Measurements from ENCODE around the gene ABR. TPM values are rescaled to one million over a fixed set of nuclear protein-coding genes. Genes with fewer than 3 reads are reported as not detected.
"Not testable (repeated sequence)": the region's sequence is repeated elsewhere in the genome, so short reads cannot be mapped to it uniquely, and the experiment has no call there.

The ABR gene
- total and polyA plus RNA-seq, 9 donors = 25.0 to 94.6 (median 60.2) TPM

DNA sequence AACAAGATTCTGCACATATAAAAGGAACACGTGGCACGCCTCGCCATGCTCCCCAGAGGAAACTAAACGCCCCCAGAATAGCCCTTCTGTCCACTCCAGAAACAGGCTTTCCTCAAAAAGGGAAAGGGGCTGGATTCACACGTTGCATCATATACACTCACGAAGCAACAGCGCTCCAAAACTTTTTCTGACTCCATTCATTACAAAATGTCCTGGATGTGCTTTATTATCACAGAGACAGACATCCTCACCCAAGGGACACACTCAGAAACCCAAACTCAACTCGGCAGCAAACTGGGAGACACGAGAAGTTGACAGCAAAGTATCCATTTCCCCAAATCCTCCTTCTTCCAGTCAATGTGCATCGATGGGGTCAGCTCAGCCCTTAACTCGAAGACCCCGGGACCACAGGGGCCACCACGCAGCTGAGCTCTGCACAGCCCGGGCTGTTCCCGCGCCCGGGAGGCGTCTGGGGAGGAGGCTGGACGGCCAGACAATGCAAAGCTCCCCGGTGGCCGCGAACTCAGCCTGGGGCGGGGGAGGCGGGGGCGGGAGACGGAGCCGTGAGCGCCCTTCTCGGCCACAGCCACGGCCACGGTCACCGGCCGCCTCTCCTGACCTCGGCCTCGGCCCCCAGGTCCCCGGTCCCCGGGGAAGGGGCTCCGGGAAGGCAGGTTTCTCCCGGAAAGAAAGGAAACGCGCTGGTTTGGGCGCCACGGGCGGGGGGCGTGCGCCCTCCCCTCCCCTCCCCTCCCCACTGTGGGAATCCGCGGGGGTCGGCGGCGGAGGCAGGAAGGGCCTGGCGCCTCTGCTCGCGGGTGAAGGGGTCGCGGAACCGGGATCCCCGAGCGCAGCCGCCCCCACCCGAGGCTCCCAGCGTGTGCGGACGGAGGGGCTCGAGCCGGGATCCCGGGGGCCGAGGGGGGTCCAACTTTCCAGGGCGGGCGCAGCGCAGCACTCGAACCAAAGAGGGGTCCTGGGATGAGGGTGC is 201.4 kb downstream of the ABR start:
- H3K27me3 ChIP-seq = no peaks in the 10 kb centered on the region
- peak overlapping the region in 1 of 2 donors; percentile 52 for H3K27ac ChIP-seq
- H3K36me3 ChIP-seq = no peaks in the 10 kb centered on the region
- H3K9me3 ChIP-seq = no peaks in the 10 kb centered on the region
- peak in 4 of 5 donors; percentile 40 to 65 (median 59) for DNase-seq
- H3K4me1 ChIP-seq (ENCODE audit: insufficient read depth) = peaks cover 1% of the 10 kb centered on the region
- 2 to 3% (median 2%) methylated on average over 42 to 72 of the region's 72 CpGs for WGBS, 3 donors
- intact Hi-C loops (cut with DNase I) = loop anchor here in 2 of 4 donors (2.0 to 5.0 kb wide), 2 partner anchors 76 to 100 kb away; no protein-coding TSS in a partner anchor
- no peak for TF ChIP-seq EP300 (IDR thresholded peaks at IDR 0.05)
- TF ChIP-seq POLR2A (IDR thresholded peaks at IDR 0.05) = no peak
- TF ChIP-seq, protein P1, sequence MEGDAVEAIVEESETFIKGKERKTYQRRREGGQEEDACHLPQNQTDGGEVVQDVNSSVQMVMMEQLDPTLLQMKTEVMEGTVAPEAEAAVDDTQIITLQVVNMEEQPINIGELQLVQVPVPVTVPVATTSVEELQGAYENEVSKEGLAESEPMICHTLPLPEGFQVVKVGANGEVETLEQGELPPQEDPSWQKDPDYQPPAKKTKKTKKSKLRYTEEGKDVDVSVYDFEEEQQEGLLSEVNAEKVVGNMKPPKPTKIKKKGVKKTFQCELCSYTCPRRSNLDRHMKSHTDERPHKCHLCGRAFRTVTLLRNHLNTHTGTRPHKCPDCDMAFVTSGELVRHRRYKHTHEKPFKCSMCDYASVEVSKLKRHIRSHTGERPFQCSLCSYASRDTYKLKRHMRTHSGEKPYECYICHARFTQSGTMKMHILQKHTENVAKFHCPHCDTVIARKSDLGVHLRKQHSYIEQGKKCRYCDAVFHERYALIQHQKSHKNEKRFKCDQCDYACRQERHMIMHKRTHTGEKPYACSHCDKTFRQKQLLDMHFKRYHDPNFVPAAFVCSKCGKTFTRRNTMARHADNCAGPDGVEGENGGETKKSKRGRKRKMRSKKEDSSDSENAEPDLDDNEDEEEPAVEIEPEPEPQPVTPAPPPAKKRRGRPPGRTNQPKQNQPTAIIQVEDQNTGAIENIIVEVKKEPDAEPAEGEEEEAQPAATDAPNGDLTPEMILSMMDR (IDR thresholded peaks at IDR 0.05) = no peak
- H3K4me3 ChIP-seq = peak overlapping the region; percentile 79

DNA sequence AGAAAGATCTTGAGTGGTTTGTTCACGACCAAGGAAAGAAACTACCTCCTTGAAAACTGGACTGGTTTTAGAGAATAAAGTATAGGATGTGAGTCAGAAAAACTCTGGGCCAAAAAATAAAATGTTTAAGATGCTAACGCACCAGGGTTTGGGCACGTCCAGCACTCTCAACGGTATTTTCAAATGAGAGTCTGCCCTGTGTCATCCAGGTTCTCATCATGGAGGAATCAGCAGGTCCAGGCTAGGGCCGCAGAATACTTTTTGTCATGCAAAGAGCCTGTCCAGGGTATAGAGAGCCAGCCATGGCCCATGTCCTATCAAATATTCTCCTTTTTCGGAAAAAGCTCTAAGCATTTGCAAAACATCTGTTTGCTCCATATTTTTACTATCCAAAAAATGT is 202.6 kb downstream of the ABR start:
- intact Hi-C loops (cut with DNase I) = loop anchor here in 1 of 4 donors (5.0 kb wide), 1 partner anchor 75 kb away; no protein-coding TSS in a partner anchor
- peaks cover 1% of the 10 kb centered on the region for H3K4me1 ChIP-seq (ENCODE audit: insufficient read depth)
- no peak overlapping the region for H3K4me3 ChIP-seq
- no peak for DNase-seq
- 40 to 56% (median 54%) methylated on average over 6 of the region's 6 CpGs for WGBS, 3 donors
- TF ChIP-seq POLR2A (IDR thresholded peaks at IDR 0.05) (no peak), EP300 (IDR thresholded peaks at IDR 0.05) (no peak)
- TF ChIP-seq, protein P1 (IDR thresholded peaks at IDR 0.05) = no peak
- no peaks in the 10 kb centered on the region for H3K27me3 ChIP-seq
- H3K36me3 ChIP-seq = no peaks in the 10 kb centered on the region
- H3K27ac ChIP-seq = no peak overlapping the region
- H3K9me3 ChIP-seq = no peaks in the 10 kb centered on the region

DNA sequence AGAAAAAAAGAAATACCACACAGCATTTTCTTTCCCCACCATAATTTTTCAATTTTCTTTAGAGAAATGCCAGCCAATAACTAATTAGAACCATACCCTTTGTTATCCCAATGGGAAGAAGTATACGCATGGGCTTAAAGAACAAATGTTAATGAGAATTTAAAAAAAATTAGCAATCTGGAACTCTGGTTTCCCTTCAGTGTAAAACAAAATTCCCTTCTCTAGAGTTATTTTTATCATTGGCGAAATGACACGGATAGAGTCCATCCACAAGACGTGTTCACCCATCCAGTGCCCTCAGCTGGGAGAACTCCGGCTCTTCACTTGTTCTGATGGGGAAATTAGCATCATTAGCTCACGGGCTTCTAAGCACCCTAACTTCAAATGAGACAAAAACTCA is 203.5 kb downstream of the ABR start:
- intact Hi-C loops (cut with DNase I) = loop anchor here in 1 of 4 donors (5.0 kb wide), 1 partner anchor 74 kb away; no protein-coding TSS in a partner anchor
- 73 to 85% (median 81%) methylated on average over 6 of the region's 6 CpGs for WGBS, 3 donors
- TF ChIP-seq, protein P1 (IDR thresholded peaks at IDR 0.05) = no peak
- TF ChIP-seq EP300 (IDR thresholded peaks at IDR 0.05) (no peak), POLR2A (IDR thresholded peaks at IDR 0.05) (no peak)
- H3K36me3 ChIP-seq = no peaks in the 10 kb centered on the region
- no peak for DNase-seq
- H3K9me3 ChIP-seq = no peaks in the 10 kb centered on the region
- H3K4me1 ChIP-seq (ENCODE audit: insufficient read depth) = peaks cover 1% of the 10 kb centered on the region
- H3K4me3 ChIP-seq = no peak overlapping the region
- H3K27me3 ChIP-seq = no peaks in the 10 kb centered on the region
- no peak overlapping the region for H3K27ac ChIP-seq

DNA sequence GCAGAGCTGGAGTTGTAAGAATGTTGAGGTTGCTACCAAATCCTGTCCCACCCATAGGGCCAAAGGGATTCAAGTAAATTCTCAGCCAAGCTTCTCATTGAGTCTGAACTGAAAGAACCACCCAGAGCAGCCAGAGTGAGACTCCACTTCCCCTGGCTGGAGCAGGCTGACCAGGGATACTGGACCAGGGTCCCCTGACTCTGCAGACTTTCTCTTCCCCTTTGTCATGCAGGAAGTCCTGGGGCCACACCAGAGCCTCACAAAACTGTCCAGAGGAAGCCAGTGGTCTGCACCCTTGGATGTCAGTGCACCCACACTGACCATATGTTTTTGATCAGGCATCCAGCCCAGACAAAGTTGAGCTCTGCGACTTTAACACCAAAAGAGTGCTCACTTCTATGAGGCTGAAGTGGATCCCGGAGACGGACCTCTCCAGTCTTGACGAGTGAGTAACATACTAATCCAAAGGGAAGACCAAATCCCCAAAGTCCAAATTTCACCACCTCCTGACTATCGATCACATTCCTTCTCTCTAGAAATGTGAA is 204.3 kb downstream of the ABR start:
- H3K4me3 ChIP-seq = no peak overlapping the region
- no peak for DNase-seq
- intact Hi-C loops (cut with DNase I) = loop anchor here in 1 of 4 donors (5.0 kb wide), 1 partner anchor 73 kb away; no protein-coding TSS in a partner anchor
- H3K27me3 ChIP-seq = no peaks in the 10 kb centered on the region
- TF ChIP-seq, protein P1 (IDR thresholded peaks at IDR 0.05) = no peak
- TF ChIP-seq POLR2A (IDR thresholded peaks at IDR 0.05) = no peak
- TF ChIP-seq EP300 (IDR thresholded peaks at IDR 0.05) = no peak
- no peak overlapping the region for H3K27ac ChIP-seq
- WGBS, 3 donors = 57 to 68% (median 63%) methylated on average over 5 of the region's 5 CpGs
- H3K36me3 ChIP-seq = no peaks in the 10 kb centered on the region
- H3K4me1 ChIP-seq (ENCODE audit: insufficient read depth) = peaks cover 1% of the 10 kb centered on the region
- no peaks in the 10 kb centered on the region for H3K9me3 ChIP-seq

DNA sequence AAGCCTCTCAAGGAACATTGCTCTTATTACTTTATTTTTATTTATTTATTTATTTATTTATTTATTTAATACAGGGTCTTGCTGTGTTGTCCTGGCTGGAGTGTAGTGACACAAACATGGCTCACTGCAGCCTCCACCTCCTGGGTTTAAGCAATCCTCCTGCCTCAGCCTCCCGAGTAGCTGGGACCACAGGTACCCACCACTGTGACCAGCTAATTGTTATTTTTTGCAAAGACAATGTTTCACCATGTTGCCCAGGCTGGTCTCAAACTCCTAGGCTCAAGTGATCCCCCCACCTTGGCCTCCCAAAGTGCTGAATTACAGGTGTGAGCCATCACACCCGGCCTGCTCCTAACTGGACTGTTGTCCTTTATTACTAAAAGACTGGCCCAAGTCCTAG is 205.0 kb downstream of the ABR start:
- DNase-seq; H3K27ac ChIP-seq; H3K27me3 ChIP-seq; H3K4me1 ChIP-seq (ENCODE audit: insufficient read depth); H3K9me3 ChIP-seq; H3K36me3 ChIP-seq; H3K4me3 ChIP-seq: not testable (repeated sequence)
- WGBS, 3 donors = 91 to 94% (median 93%) methylated on average over 2 of the region's 2 CpGs
- intact Hi-C loops (cut with DNase I) = loop anchor here in 1 of 4 donors (5.0 kb wide), 1 partner anchor 72 kb away; no protein-coding TSS in a partner anchor
